ENCODE measurements around the gene ARAP1.

DNA sequence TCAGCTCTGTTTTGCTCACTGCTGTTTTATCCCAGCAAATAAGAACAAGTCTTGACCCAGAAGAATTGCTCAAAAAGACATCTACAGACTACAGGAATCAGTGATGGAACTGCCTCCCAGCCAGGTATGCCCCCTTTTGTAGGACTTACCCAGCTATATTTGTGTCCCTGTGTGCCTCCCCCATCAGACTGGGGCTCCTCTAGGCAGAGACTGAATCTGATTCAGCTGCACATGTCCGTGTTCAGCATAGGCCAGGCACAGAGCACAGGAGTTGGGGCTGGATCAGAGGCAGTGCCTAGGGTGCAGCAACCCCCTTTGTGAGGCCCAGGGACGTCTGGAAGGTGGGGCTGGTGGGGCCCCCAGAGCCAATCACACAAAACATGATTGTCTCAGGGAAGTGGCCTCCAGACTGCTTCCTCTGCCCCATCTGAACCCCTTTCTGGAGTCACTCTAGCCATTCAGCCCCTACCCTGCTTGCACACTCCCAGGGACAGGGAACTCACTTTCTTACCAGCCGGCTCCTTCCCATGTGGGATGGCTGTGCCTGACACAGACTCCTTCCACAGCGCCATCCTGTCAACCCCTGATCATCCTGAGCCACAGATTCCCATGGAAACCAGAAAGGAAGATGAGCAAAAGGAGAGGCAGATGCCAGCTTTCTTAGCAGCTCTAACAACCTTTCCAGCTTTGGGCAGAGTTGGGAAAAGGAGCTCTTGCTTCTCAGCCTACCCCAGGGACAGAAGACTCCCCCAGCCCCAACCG lies 102.8 kb downstream of the ARAP1 start:
- TF ChIP-seq, protein P1, sequence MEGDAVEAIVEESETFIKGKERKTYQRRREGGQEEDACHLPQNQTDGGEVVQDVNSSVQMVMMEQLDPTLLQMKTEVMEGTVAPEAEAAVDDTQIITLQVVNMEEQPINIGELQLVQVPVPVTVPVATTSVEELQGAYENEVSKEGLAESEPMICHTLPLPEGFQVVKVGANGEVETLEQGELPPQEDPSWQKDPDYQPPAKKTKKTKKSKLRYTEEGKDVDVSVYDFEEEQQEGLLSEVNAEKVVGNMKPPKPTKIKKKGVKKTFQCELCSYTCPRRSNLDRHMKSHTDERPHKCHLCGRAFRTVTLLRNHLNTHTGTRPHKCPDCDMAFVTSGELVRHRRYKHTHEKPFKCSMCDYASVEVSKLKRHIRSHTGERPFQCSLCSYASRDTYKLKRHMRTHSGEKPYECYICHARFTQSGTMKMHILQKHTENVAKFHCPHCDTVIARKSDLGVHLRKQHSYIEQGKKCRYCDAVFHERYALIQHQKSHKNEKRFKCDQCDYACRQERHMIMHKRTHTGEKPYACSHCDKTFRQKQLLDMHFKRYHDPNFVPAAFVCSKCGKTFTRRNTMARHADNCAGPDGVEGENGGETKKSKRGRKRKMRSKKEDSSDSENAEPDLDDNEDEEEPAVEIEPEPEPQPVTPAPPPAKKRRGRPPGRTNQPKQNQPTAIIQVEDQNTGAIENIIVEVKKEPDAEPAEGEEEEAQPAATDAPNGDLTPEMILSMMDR (IDR thresholded peaks at IDR 0.05), result no peak
- TF ChIP-seq POLR2A (IDR thresholded peaks at IDR 0.05), result no peak

All from Peyer's patch (tissue), 4 donors.